A673 (cell line): ENCODE data around the gene ABCD3.

Experiments used
- EZH2 ChIP-seq: fragments of 200-600 bp; sonication (generic); IDR thresholded peaks from 2 replicates; pipeline ENCODE4 v1.6.1; 2017; ENCODE audit warnings: borderline replicate concordance, low read depth, mild to moderate bottlenecking, mixed read lengths, antibody characterized with exemption, low read length; ENCODE audit not compliant: poor library complexity, severe bottlenecking
- TF ChIP-seq, protein P1 (sequence below): fragments of 300-800, 200-600 bp; sonication (generic); conservative IDR thresholded peaks from 2 replicates; pipeline ENCODE4 v1.5.1; 2017; ENCODE audit warnings: low read depth, mild to moderate bottlenecking, antibody characterized with exemption, low read length, moderate library complexity, mixed read lengths

- TF ChIP-seq EZH2: no peak
- TF ChIP-seq, protein P1, sequence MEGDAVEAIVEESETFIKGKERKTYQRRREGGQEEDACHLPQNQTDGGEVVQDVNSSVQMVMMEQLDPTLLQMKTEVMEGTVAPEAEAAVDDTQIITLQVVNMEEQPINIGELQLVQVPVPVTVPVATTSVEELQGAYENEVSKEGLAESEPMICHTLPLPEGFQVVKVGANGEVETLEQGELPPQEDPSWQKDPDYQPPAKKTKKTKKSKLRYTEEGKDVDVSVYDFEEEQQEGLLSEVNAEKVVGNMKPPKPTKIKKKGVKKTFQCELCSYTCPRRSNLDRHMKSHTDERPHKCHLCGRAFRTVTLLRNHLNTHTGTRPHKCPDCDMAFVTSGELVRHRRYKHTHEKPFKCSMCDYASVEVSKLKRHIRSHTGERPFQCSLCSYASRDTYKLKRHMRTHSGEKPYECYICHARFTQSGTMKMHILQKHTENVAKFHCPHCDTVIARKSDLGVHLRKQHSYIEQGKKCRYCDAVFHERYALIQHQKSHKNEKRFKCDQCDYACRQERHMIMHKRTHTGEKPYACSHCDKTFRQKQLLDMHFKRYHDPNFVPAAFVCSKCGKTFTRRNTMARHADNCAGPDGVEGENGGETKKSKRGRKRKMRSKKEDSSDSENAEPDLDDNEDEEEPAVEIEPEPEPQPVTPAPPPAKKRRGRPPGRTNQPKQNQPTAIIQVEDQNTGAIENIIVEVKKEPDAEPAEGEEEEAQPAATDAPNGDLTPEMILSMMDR: peak; percentile 34; the same call in 1 of the 2 replicates
Observed at GRCh38 chr1:94541246-94542087, 123.3 kb downstream of the ABCD3 start, which contains the start of gene F3.
